Astrocyte (in vitro differentiated cells and primary cell): ENCODE data around the gene PDE6G. TPM values are rescaled to one million over a fixed set of nuclear protein-coding genes. Genes with fewer than 3 reads are reported as not detected.

ENCODE experiments used
- DNase-seq: peaks from one replicate; pipeline ENCODE4 v3.0.0-alpha.2; 2010; ENCODE audit warnings: low read depth
- FAIRE-seq: peaks from 2 replicates; lab custom pipeline; 2011; peaks lifted over from hg19 to GRCh38; lab: Jason Lieb, UNC
- H2AFZ ChIP-seq: 2 replicates; pipeline ENCODE4 v1.6.0; 2012; ENCODE audit warnings: low read depth, low read length, inconsistent platforms
- H3K27ac ChIP-seq: 2 replicates; pipeline ENCODE4 v1.5.1; 2011; ENCODE audit warnings: low read depth, low read length, inconsistent platforms
- H3K27me3 ChIP-seq: 2 replicates; pipeline ENCODE4 v1.6.0; 2011; ENCODE audit warnings: low read length, inconsistent platforms; ENCODE audit not compliant: insufficient read depth
- H3K36me3 ChIP-seq: 2 replicates; pipeline ENCODE4 v1.5.1; 2011; ENCODE audit warnings: low read length, inconsistent platforms; ENCODE audit not compliant: insufficient read depth
- H3K4me1 ChIP-seq: 2 replicates; pipeline ENCODE4 v1.5.1; 2011; ENCODE audit warnings: low read length, inconsistent platforms; ENCODE audit not compliant: insufficient read depth
- H3K4me2 ChIP-seq: 2 replicates; pipeline ENCODE4 v1.6.0; 2012; ENCODE audit warnings: low read length, inconsistent platforms
- H3K4me3 ChIP-seq: 2 replicates; pipeline ENCODE4 v1.5.1; 2011; ENCODE audit warnings: low read depth, mild to moderate bottlenecking, low read length, inconsistent platforms; ENCODE audit not compliant: insufficient read depth
- H3K79me2 ChIP-seq: 2 replicates; pipeline ENCODE4 v1.6.0; 2012; ENCODE audit warnings: mild to moderate bottlenecking, low read length, inconsistent platforms; ENCODE audit not compliant: insufficient read depth
- H3K9ac ChIP-seq: 2 replicates; pipeline ENCODE4 v1.6.0; 2012; ENCODE audit warnings: mild to moderate bottlenecking, low read length, inconsistent platforms
- H3K9me3 ChIP-seq: 2 replicates; pipeline ENCODE4 v1.5.1; 2012; ENCODE audit warnings: low read depth, mild to moderate bottlenecking, low read length, inconsistent platforms; ENCODE audit not compliant: insufficient read depth
- H4K20me1 ChIP-seq: 2 replicates; pipeline ENCODE4 v1.6.0; 2012; ENCODE audit warnings: low read length, inconsistent platforms; ENCODE audit not compliant: insufficient read depth
- H3K27ac Mint-ChIP-seq: one replicate; pipeline ENCODE4 v1.8.0; 2021; ENCODE audit warnings: mild to moderate bottlenecking, mixed read lengths; ENCODE audit not compliant: unreplicated experiment
- H3K27me3 Mint-ChIP-seq: one replicate; pipeline ENCODE4 v1.8.0; 2021; ENCODE audit warnings: low read depth, mixed read lengths; ENCODE audit not compliant: unreplicated experiment
- H3K36me3 Mint-ChIP-seq: one replicate; pipeline ENCODE4 v1.8.0; 2021; ENCODE audit warnings: low read depth, mixed read lengths; ENCODE audit not compliant: unreplicated experiment
- H3K4me1 Mint-ChIP-seq: one replicate; pipeline ENCODE4 v1.8.0; 2021; ENCODE audit warnings: low read depth, mixed read lengths; ENCODE audit not compliant: unreplicated experiment
- H3K4me3 Mint-ChIP-seq: one replicate; pipeline ENCODE4 v1.8.0; 2021; ENCODE audit warnings: mild to moderate bottlenecking, moderate library complexity, mixed read lengths; ENCODE audit not compliant: unreplicated experiment
- H3K9me3 Mint-ChIP-seq: one replicate; pipeline ENCODE4 v1.8.0; 2021; ENCODE audit warnings: mild to moderate bottlenecking, mixed read lengths; ENCODE audit not compliant: unreplicated experiment
- EZH2 ChIP-seq: IDR thresholded peaks from 2 replicates; pipeline ENCODE4 v1.6.1; 2012; ENCODE audit warnings: mild to moderate bottlenecking, low read length, inconsistent platforms; ENCODE audit not compliant: insufficient read depth
- total RNA-seq: library from RNA; stranded (reverse); gene quantifications from 2 replicates; pipeline ENCODE4 v1.2.1, GENCODE V29; 2021
- TF ChIP-seq, protein P1 (sequence below): IDR thresholded peaks from 2 replicates; pipeline ENCODE4 v1.5.1; 2011; ENCODE audit warnings: low read depth, mild to moderate bottlenecking, inconsistent platforms, low read length, moderate library complexity; ENCODE audit not compliant: insufficient read depth

The PDE6G gene
- total RNA-seq, 1 donor from 2014 or later, result not detected

DNA sequence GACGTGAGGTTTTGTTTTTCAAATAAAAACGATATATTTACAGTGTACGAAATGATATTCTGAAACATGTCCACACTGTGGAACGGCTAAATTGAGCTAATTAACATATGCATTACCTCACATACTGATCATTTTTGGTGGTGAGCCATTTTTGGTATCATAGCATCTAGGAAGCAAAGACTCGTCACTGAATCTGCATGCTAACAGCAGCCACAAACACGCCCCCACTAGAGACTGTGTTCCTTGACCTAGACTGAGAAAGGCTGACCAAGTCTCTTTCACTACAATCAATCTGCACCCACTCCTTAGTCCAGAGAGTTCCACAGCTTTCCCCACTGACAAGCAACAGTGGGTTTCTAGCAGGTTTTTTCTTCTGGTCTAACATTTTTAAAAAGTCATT, 48.9 kb downstream of the PDE6G start:
- H3K27ac ChIP-seq, result peak overlapping the region; percentile 29
- H3K4me3 ChIP-seq, result no peak overlapping the region
- H3K27me3 ChIP-seq, result no peaks in the 10 kb centered on the region
- peak overlapping the region; percentile 28 for H3K9ac ChIP-seq
- H2AFZ ChIP-seq, result no peak overlapping the region
- TF ChIP-seq, protein P1, sequence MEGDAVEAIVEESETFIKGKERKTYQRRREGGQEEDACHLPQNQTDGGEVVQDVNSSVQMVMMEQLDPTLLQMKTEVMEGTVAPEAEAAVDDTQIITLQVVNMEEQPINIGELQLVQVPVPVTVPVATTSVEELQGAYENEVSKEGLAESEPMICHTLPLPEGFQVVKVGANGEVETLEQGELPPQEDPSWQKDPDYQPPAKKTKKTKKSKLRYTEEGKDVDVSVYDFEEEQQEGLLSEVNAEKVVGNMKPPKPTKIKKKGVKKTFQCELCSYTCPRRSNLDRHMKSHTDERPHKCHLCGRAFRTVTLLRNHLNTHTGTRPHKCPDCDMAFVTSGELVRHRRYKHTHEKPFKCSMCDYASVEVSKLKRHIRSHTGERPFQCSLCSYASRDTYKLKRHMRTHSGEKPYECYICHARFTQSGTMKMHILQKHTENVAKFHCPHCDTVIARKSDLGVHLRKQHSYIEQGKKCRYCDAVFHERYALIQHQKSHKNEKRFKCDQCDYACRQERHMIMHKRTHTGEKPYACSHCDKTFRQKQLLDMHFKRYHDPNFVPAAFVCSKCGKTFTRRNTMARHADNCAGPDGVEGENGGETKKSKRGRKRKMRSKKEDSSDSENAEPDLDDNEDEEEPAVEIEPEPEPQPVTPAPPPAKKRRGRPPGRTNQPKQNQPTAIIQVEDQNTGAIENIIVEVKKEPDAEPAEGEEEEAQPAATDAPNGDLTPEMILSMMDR, result no peak
- TF ChIP-seq EZH2, result no peak
- Mint-ChIP-seq H3K4me3 (no peak overlapping the region), H3K27ac (no peak overlapping the region), H3K9me3 (no peaks in the 10 kb centered on the region), H3K36me3 (peaks cover 15% of the 10 kb centered on the region), H3K27me3 (no peaks in the 10 kb centered on the region), H3K4me1 (peaks cover 25% of the 10 kb centered on the region)
- peaks cover 65% of the 10 kb centered on the region for H4K20me1 ChIP-seq
- peaks cover 64% of the 10 kb centered on the region for H3K79me2 ChIP-seq
- DNase-seq, result peak; percentile 81
- no peak for FAIRE-seq
- H3K36me3 ChIP-seq, result peaks cover 32% of the 10 kb centered on the region
- peak overlapping the region; percentile 46 for H3K4me2 ChIP-seq
- H3K9me3 ChIP-seq, result no peaks in the 10 kb centered on the region
- H3K4me1 ChIP-seq, result peaks cover 15% of the 10 kb centered on the region

DNA sequence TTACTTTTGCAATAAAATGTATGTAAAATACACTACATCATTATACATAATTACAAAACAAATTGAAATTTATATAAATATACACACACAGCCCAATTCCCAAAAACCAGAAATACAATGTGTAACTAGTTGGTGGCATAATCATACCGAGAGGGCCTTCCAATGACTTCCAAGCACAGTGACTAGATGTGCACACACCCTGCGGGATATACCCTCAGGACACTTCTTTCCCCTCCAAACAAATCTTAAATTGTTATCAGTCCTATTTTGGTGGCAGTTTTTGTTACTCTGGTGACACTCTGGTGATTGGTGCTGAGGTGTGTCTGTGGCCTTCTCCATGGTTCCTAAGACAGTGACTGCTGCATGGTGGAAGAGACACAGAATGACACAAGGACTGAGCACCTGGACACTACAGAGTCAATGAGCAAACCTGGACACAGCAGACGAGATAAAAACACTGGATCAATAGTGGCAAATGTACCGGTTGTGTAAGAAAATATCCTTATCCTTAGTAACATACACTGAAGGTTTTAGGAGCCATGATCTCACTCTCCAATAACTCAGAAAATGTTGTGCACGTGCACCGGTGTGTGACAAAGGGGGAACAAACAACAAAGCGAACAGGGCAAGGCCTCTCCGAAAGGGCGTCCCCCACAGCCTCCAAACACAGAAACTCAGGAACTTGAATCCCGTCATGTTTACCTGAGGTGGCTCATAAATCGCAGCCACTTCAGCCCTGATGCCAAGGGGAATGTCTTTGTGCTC, 52.3 kb downstream of the PDE6G start:
- peaks cover 68% of the 10 kb centered on the region for H4K20me1 ChIP-seq
- Mint-ChIP-seq H3K36me3 (peaks cover 8% of the 10 kb centered on the region), H3K27me3 (no peaks in the 10 kb centered on the region), H3K9me3 (no peaks in the 10 kb centered on the region), H3K4me3 (no peak overlapping the region), H3K4me1 (peaks cover 45% of the 10 kb centered on the region), H3K27ac (peak overlapping the region; percentile 51)
- H3K79me2 ChIP-seq, result peaks cover 56% of the 10 kb centered on the region
- no peak overlapping the region for H3K4me3 ChIP-seq
- FAIRE-seq (no peak), DNase-seq (no peak)
- H3K4me2 ChIP-seq, result no peak overlapping the region
- H3K9me3 ChIP-seq, result no peaks in the 10 kb centered on the region
- no peak for TF ChIP-seq EZH2
- TF ChIP-seq, protein P1, result no peak
- peaks cover 27% of the 10 kb centered on the region for H3K4me1 ChIP-seq
- H3K27ac ChIP-seq, result no peak overlapping the region
- H2AFZ ChIP-seq, result no peak overlapping the region
- peaks cover 30% of the 10 kb centered on the region for H3K36me3 ChIP-seq
- H3K27me3 ChIP-seq, result no peaks in the 10 kb centered on the region
- H3K9ac ChIP-seq, result peak overlapping the region; percentile 28

DNA sequence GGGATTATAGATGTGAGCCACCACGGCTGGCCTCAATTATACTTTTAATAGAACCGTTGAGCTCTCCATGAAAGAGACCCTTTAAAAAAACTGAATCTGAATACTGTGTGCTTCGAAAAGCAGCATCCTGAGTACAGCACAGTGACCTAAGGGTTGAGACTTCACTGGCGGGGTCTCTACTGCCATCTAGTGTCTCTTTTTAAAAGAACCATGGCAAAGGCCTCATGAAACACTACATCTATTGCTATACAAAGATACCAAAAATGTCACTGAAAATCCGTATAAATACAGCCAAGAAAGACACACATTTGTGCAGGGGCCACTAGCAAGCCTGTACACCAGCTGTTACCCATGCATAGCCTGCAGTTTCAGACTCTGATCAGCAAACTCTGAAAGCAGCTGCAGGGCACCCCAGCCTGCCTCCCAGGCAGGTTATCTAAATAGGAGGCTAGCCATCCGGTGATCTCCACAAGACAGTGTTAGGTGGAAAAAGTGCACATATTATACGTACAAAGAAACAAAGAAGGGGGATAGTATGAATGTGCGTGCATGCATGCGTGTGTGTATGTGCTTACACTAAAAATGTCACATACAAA, 54.7 kb downstream of the PDE6G start:
- Mint-ChIP-seq H3K4me1 (peaks cover 31% of the 10 kb centered on the region), H3K27ac (peak overlapping the region; percentile 75), H3K27me3 (no peaks in the 10 kb centered on the region), H3K4me3 (peak overlapping the region; percentile 27), H3K36me3 (peaks cover 15% of the 10 kb centered on the region), H3K9me3 (no peaks in the 10 kb centered on the region)
- H3K79me2 ChIP-seq, result peaks cover 47% of the 10 kb centered on the region
- H3K9ac ChIP-seq, result peak overlapping the region; percentile 12
- H3K27me3 ChIP-seq, result no peaks in the 10 kb centered on the region
- DNase-seq (peak; percentile 40), FAIRE-seq (peak; percentile 80)
- H3K36me3 ChIP-seq, result peaks cover 40% of the 10 kb centered on the region
- no peak overlapping the region for H3K4me2 ChIP-seq
- peaks cover 12% of the 10 kb centered on the region for H3K4me1 ChIP-seq
- H3K27ac ChIP-seq, result no peak overlapping the region
- no peak overlapping the region for H3K4me3 ChIP-seq
- H3K9me3 ChIP-seq, result no peaks in the 10 kb centered on the region
- no peak overlapping the region for H2AFZ ChIP-seq
- TF ChIP-seq EZH2, result no peak
- TF ChIP-seq, protein P1, result peak; percentile 83
- H4K20me1 ChIP-seq, result peaks cover 54% of the 10 kb centered on the region
